GM12875 (cell line): ENCODE results near the gene SLC5A5.
A peak's percentile ranks its signal among the peaks of the same experiment; 100 is the strongest.

Experiments
- H3K4me3 ChIP-seq: one replicate; pipeline ENCODE4 v1.5.1; 2011; ENCODE audit warnings: low read depth, low read length, control low read depth
- CTCF ChIP-seq: IDR thresholded peaks from 2 replicates; pipeline ENCODE4 v1.5.1; 2011; ENCODE audit warnings: low read depth, mild to moderate bottlenecking, control low read depth, inconsistent platforms, low read length, moderate library complexity, borderline replicate concordance; ENCODE audit not compliant: insufficient read depth

The SLC5A5 gene

GRCh38 chr19:17832443-17833208 lies 39.1 kb upstream of the SLC5A5 start:
- H3K4me3 ChIP-seq: no peak overlapping the region

GRCh38 chr19:17834350-17835181 lies 37.2 kb upstream of the SLC5A5 start:
- H3K4me3 ChIP-seq: no peak overlapping the region
- 0 out of 2 replicates have a peak, but pooled peaks have one; percentile 19 for TF ChIP-seq CTCF

More at GRCh38 chr19:17832443-17833208, 39.1 kb upstream of the SLC5A5 start:
- no peak for TF ChIP-seq CTCF

GRCh38 chr19:17835182-17836006 lies 36.4 kb upstream of the SLC5A5 start:
- no peak for TF ChIP-seq CTCF
- H3K4me3 ChIP-seq: no peak overlapping the region

DNA sequence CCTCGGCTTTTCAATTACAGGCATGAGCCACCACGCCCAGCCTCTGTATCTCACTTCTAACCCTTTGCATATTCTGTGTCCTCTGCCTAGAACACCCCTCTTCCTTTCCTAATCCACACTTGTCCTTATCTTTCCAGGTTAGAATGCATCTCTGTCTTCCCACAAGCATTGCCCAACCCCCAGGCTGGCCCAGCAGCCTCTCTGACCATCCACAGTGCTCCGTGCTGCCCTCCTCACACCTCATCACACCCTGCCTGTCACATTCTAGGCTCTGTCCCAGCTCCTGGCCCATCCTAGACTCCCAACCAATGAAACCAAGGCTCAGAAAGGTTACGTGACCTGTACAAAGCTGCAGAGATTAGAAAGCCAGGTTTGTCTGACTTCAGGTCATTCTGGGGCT lies 35.2 kb upstream of the SLC5A5 start:
- no peak for TF ChIP-seq CTCF
- no peak overlapping the region for H3K4me3 ChIP-seq

- no peak for TF ChIP-seq CTCF
- no peak overlapping the region for H3K4me3 ChIP-seq
Observed at GRCh38 chr19:17837972-17838371, 33.8 kb upstream of the SLC5A5 start.

DNA sequence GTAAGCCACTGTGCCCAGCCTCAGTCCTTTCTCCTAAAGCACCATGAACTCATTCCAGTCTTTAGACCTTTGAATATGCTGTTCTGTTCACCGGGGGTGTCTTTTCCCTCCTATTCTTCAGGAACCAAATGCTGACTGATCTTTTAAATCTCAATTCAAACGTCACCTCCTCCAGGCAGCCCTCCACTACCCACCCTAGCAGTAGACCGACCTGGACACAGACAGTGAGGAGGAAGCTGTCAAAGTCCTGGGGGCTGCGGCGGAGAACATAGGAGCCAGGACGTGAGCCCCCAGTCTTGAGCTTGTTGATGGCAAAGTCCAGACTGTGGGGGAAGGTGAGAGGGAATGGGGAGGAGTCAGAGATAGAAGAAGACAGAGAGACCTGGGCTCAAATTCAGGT lies 31.7 kb upstream of the SLC5A5 start:
- no peak overlapping the region for H3K4me3 ChIP-seq
- no peak for TF ChIP-seq CTCF
